Loucy (cell line): ENCODE measurements around the gene MEAK7.

ENCODE experiments used
- H2AFZ ChIP-seq: fragments of 200-600 bp; sonication (generic); 2 replicates; pipeline ENCODE4 v1.6.0; 2016; ENCODE audit warnings: antibody characterized with exemption, mild to moderate bottlenecking, low read length, moderate library complexity
- H3F3A ChIP-seq: fragments of 200-600 bp; 2 replicates; pipeline ENCODE4 v1.6.0; 2016; ENCODE audit warnings: antibody characterized with exemption, low read depth, mild to moderate bottlenecking
- H3K27me3 ChIP-seq: fragments of 200-600 bp; sonication (generic); 2 replicates; pipeline ENCODE4 v1.6.1; 2014; ENCODE audit warnings: low read length, mild to moderate bottlenecking; ENCODE audit not compliant: insufficient read depth, poor library complexity, severe bottlenecking
- H3K36me3 ChIP-seq: fragments of 200-600 bp; sonication (generic); 2 replicates; pipeline ENCODE4 v1.6.1; 2016; ENCODE audit warnings: low read length; ENCODE audit not compliant: insufficient read depth
- H3K4me1 ChIP-seq: fragments of 200-600 bp; sonication (generic); 2 replicates; pipeline ENCODE4 v1.5.1; 2014; ENCODE audit warnings: low read length, mild to moderate bottlenecking; ENCODE audit not compliant: insufficient read depth, poor library complexity, severe bottlenecking
- H3K4me2 ChIP-seq: fragments of 200-600 bp; sonication (generic); 2 replicates; pipeline ENCODE4 v1.6.0; 2014; ENCODE audit warnings: antibody characterized with exemption, low read length, low read depth, mild to moderate bottlenecking; ENCODE audit not compliant: poor library complexity, severe bottlenecking
- H3K4me3 ChIP-seq: fragments of 200-600 bp; sonication (generic); 2 replicates; pipeline ENCODE4 v1.5.1; 2014; ENCODE audit warnings: low read length, mild to moderate bottlenecking, mixed read lengths; ENCODE audit not compliant: poor library complexity, severe bottlenecking
- H3K79me2 ChIP-seq: fragments of 200-600 bp; sonication (generic); 2 replicates; pipeline ENCODE4 v1.6.1; 2014; ENCODE audit warnings: low read length; ENCODE audit not compliant: insufficient read depth
- H3K9ac ChIP-seq: fragments of 200-600 bp; sonication (generic); 2 replicates; pipeline ENCODE4 v1.6.0; 2014; ENCODE audit warnings: mild to moderate bottlenecking, low read depth, low read length, moderate library complexity; ENCODE audit not compliant: poor library complexity, severe bottlenecking
- H3K9me2 ChIP-seq: fragments of 200-600 bp; sonication (generic); replicated peaks from 2 replicates; pipeline ENCODE4 v1.6.1; 2016; ENCODE audit warnings: low read depth, low read length, mixed read lengths
- H3K9me3 ChIP-seq: fragments of 200-600 bp; sonication (generic); 2 replicates; pipeline ENCODE4 v1.6.1; 2014; ENCODE audit warnings: mild to moderate bottlenecking, antibody characterized with exemption, low read length, low read depth; ENCODE audit not compliant: insufficient read depth
- H4K20me1 ChIP-seq: fragments of 200-600 bp; sonication (generic); 2 replicates; pipeline ENCODE4 v1.6.0; 2014; ENCODE audit warnings: antibody characterized with exemption, low read length, mild to moderate bottlenecking; ENCODE audit not compliant: insufficient read depth, poor library complexity, severe bottlenecking
- EZH2phosphoT487 ChIP-seq: fragments of 200-600 bp; IDR thresholded peaks from 2 replicates; pipeline ENCODE4 v1.6.1; 2018; ENCODE audit warnings: antibody characterized with exemption, mild to moderate bottlenecking, moderate library complexity, borderline replicate concordance
- TF ChIP-seq, protein P1 (sequence below): fragments of 200-600 bp; sonication (generic); conservative IDR thresholded peaks from 2 replicates; pipeline ENCODE4 v1.5.1; 2014; ENCODE audit warnings: mild to moderate bottlenecking, antibody characterized with exemption, low read length

Gene MEAK7

DNA sequence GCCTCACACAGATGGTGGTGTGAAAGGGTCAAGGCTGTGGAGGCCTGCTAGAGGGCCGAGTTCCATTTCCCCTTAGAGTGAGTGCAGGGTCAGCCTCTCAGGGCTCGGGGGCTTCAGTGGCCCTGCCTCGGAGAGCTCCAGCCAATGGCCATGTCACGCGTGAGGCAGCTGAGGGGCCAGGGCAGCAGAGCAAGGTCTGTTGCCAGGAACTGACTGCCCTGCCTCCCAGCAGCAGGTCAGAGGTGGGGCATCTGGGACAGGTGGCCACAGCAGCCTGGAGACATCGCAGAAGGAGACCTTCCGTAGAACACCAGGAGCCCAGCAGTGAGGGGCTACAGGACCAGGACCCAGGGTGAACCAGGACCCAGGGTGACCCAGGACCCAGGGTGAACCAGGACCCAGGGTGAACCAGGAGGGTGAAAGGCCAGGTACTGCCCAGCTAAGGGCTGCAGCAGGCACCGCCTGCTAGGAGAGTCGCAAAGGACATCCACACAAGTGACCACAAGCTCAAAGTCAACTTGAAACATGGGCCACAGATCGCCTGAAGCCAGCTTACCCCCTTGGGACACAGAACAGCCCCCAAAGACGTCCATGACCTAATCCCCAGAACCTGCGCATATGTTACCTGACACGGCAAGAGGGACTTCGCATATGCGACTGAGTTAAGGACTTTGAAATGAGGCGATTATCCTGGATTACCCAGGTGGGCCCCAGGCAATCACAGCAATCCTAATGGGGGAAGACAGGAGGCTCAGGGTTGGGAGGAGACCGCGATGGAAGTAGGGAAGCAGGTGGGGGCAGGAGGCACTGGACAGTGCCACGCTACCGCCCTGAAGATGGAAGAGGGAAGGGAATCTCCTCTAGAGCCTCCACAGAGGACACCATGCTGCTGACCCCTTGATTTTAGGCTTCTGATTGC is 4.8 kb upstream of the MEAK7 start:
- no peaks in the 10 kb centered on the region for H3K9me3 ChIP-seq
- H2AFZ ChIP-seq: no peak overlapping the region
- H3K4me1 ChIP-seq: peaks cover 12% of the 10 kb centered on the region
- H3K4me2 ChIP-seq: no peak overlapping the region
- no peak for TF ChIP-seq EZH2phosphoT487
- TF ChIP-seq, protein P1, sequence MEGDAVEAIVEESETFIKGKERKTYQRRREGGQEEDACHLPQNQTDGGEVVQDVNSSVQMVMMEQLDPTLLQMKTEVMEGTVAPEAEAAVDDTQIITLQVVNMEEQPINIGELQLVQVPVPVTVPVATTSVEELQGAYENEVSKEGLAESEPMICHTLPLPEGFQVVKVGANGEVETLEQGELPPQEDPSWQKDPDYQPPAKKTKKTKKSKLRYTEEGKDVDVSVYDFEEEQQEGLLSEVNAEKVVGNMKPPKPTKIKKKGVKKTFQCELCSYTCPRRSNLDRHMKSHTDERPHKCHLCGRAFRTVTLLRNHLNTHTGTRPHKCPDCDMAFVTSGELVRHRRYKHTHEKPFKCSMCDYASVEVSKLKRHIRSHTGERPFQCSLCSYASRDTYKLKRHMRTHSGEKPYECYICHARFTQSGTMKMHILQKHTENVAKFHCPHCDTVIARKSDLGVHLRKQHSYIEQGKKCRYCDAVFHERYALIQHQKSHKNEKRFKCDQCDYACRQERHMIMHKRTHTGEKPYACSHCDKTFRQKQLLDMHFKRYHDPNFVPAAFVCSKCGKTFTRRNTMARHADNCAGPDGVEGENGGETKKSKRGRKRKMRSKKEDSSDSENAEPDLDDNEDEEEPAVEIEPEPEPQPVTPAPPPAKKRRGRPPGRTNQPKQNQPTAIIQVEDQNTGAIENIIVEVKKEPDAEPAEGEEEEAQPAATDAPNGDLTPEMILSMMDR: no peak
- no peaks in the 10 kb centered on the region for H4K20me1 ChIP-seq
- no peaks in the 10 kb centered on the region for H3K9me2 ChIP-seq
- no peak overlapping the region for H3K4me3 ChIP-seq
- H3K79me2 ChIP-seq: no peaks in the 10 kb centered on the region
- no peaks in the 10 kb centered on the region for H3F3A ChIP-seq
- no peaks in the 10 kb centered on the region for H3K36me3 ChIP-seq
- H3K9ac ChIP-seq: no peak overlapping the region
- no peaks in the 10 kb centered on the region for H3K27me3 ChIP-seq

DNA sequence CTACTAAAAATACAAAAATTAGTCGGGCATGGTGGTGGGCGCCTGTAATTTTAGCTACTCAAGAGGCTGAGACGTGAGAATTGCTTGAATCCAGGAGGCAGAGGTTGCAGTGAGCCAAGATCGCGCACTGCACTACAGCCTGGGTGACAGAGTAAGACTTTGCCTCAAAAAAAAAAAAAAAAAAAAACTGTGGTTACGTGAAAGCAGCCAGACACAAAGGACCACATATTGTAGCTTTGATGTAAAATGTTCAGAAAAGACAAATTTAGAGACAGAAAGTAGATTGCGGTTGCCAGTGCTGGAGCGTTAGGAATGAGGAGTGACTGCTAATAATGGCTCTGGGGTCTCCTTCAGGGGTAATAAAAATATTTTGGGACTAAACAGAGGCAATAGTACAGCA is 4.0 kb upstream of the MEAK7 start:
- H3K4me3 ChIP-seq: no peak overlapping the region
- H3K4me1 ChIP-seq: peaks cover 16% of the 10 kb centered on the region
- no peak overlapping the region for H3K4me2 ChIP-seq

DNA sequence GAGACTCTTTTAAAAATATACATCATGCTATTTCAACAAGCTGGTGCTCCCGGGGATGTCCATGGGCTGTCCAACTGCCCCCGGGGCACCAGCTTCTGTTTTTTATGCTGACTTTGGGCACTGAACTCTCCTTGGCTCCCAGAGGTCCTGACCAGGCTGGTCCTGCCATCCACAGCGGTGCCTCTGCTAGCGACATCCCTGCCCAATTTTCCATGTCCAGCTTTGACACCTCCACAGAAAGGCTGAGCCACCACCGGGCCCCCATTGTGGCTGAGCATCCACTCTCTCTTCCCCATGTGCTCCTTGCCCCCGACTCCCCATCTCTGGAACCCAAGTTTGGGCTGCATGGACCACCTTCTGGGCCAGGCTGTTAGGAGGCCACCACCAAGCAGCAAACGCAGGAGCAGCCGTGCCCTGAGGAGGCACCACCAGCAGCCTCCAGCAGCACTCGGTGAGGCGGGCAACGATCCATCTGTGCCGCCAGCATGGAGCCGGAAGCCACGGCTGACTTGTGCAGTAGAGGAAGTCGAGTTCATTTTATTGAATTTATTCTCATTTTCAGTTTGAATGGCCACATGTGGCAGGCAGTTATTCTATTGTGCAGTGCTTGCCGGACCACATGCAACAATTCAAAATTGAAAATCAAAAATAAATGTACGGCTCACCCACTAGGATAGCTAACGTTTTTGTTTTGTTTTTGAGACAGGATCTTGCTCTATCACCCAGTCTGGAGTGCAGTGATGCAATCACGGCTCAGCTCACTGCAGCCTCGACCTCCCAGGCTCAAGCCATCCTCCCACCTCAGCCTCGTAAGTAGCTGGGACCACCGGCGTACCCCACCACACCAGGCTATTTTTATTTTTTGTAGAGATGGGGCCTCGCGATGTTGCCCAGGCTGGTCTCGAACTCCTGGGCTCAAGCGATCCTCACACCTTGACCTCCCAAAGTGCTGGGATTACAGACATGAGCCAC is 2.8 kb upstream of the MEAK7 start:
- H3K4me2 ChIP-seq: no peak overlapping the region
- H4K20me1 ChIP-seq: no peaks in the 10 kb centered on the region
- no peak overlapping the region for H2AFZ ChIP-seq
- no peaks in the 10 kb centered on the region for H3K79me2 ChIP-seq
- no peaks in the 10 kb centered on the region for H3K9me2 ChIP-seq
- no peaks in the 10 kb centered on the region for H3K36me3 ChIP-seq
- TF ChIP-seq, protein P1: no peak
- TF ChIP-seq EZH2phosphoT487: no peak
- no peaks in the 10 kb centered on the region for H3F3A ChIP-seq
- no peak overlapping the region for H3K4me3 ChIP-seq
- peaks cover 17% of the 10 kb centered on the region for H3K4me1 ChIP-seq
- no peak overlapping the region for H3K9ac ChIP-seq
- H3K9me3 ChIP-seq: no peaks in the 10 kb centered on the region
- H3K27me3 ChIP-seq: no peaks in the 10 kb centered on the region

More for the DNA sequence above, 4.0 kb upstream of the MEAK7 start:
- no peaks in the 10 kb centered on the region for H3K27me3 ChIP-seq
- H2AFZ ChIP-seq: no peak overlapping the region
- H3K9me3 ChIP-seq: no peaks in the 10 kb centered on the region
- H4K20me1 ChIP-seq: no peaks in the 10 kb centered on the region
- no peaks in the 10 kb centered on the region for H3F3A ChIP-seq
- no peak for TF ChIP-seq EZH2phosphoT487
- TF ChIP-seq, protein P1: no peak
- H3K36me3 ChIP-seq: no peaks in the 10 kb centered on the region
- no peak overlapping the region for H3K9ac ChIP-seq
- no peaks in the 10 kb centered on the region for H3K79me2 ChIP-seq
- H3K9me2 ChIP-seq: no peaks in the 10 kb centered on the region
